ENCODE results near the gene PTPRR.

- TF ChIP-seq CTCF (IDR thresholded peaks at IDR 0.05; ENCODE audit: low read depth, low read length), result no peak
- TF ChIP-seq MYC (IDR thresholded peaks at IDR 0.05; ENCODE audit: low read depth, low read length), result no peak
Observed at GRCh38 chr12:70960484-70960883, 39.9 kb upstream of the PTPRR start.
